Kidney glomerular epithelial cell (primary cell): ENCODE results near the gene EPHB1.
"Not testable (repeated sequence)": the region's sequence is repeated elsewhere in the genome, so short reads cannot be mapped to it uniquely, and the experiment has no call there.

Source experiments
- DNase-seq: peaks from one replicate; lab custom pipeline; 2025; lab: John Stamatoyannopoulos, UW

The EPHB1 gene

DNA sequence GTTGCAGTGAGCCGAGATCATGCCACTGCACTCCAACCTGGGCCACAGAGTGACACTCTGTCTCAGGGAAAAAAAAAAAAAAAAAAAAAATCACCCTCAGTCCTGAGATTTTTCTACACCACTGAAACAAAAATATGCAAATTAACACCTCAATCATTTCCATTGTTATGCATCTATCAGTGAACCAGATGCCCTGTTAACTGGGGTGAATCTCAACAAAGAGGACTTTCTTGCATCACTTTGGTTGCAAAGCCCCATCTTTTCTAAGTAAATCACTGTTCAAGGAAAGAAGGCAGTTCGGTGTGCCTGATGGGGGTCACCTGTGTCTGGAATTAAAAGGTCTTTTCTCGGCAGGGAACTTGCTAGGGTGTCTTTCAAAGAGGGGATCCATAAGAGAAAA lies 421.6 kb downstream of the EPHB1 start:
- no peak for DNase-seq

DNA sequence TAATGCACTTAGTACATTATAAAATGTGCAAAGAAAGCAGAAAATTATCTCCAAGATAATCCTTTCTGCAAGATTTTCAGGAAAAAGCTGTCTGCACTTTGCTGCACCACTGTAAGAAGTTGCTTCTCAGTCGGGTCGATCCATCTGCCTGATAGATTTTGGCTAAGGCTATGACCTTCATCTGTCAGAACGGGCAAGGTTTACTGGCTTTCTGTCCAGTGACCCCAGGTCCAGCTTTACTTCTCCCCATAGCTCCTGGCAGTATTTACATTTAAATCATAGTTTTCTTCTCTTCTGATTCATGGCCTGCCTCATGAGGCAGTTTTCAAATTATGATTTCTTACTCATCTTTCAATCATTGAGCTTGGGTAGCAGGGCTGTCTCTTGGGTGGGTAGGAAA lies 422.7 kb downstream of the EPHB1 start:
- DNase-seq: no peak

- DNase-seq: no peak
These were observed 423.2 kb downstream of the EPHB1 start for GRCh38 chr3:135218304-135218703.

- no peak for DNase-seq
These were observed 423.7 kb downstream of the EPHB1 start for GRCh38 chr3:135218782-135219181.

DNA sequence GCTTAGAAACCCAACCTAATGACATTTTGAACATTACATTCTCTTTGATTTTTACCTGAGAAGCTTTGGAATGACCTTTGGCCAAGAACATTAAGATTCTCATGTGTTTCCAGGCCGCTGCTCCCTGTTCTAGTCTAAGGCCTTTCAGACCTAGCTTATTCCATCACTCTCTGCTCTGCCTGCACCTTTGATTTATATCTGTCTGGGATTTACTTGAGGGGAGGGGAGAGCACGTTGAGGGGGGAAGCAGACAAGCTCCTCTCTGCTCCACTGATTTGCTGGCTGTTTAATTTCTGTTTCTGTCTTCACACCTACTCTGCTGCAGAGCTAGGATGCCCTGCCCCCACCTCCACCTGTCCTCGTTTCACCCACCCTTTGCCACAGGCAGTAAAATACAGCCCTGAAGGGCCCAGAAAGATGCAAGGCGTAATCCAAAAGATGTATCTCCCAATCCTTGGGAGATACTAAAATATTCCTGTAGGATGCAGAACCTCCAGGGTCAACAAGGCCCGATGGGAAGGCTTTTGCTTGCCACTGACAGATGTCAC lies 429.8 kb downstream of the EPHB1 start:
- no peak for DNase-seq

- no peak for DNase-seq
These were observed 431.0 kb downstream of the EPHB1 start for GRCh38 chr3:135226057-135226456.

DNA sequence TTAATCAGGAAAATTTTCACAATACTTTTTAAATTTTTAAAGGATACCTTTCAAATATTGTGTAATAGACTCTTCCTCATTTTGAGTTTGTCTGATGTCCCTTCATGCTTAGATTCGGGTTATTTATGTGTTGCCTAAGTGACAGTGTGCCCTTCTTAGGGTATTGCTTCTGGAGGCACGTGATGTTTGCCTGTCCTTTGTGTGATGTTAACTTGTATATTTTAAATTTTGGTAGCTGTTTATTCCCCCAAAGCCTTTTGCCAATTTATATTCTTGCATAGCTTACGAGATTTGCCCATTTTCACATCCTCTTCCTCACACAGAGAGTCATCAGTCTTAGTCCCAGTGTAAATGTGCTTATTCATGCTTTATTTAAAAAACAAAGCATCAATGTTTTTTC lies 433.1 kb downstream of the EPHB1 start:
- no peak for DNase-seq

GRCh38 chr3:135229018-135229495 lies 434.0 kb downstream of the EPHB1 start:
- no peak for DNase-seq

GRCh38 chr3:135231737-135232136 lies 436.7 kb downstream of the EPHB1 start:
- DNase-seq: no peak

- no peak for DNase-seq
These were observed 437.2 kb downstream of the EPHB1 start for GRCh38 chr3:135232226-135232625.

- not testable (repeated sequence) for DNase-seq
These were observed 438.4 kb downstream of the EPHB1 start for GRCh38 chr3:135233476-135233875.

DNA sequence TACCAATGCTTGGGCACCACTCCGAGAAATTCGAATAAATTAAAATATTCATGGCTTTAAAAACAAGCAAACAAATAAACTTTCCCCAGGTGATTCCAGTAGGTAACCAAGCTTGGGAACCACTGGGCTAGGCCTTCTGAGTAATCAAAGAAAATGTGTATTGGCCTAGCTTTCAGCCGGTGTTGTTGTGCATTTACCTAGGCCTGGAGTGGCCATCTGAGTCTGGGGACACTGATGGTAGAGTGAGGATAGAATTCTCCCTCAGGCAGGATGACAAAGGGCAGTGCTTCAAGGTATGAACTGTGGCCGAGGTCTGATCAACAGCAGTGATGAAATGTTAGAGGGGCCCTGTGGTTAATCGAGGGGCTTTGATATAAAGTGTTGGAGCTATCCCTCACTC lies 440.5 kb downstream of the EPHB1 start:
- DNase-seq: no peak

- no peak for DNase-seq
These were observed 442.5 kb downstream of the EPHB1 start for GRCh38 chr3:135237371-135238143.

GRCh38 chr3:135238236-135238830 lies 443.3 kb downstream of the EPHB1 start:
- DNase-seq: no peak

- no peak for DNase-seq
These were observed 444.0 kb downstream of the EPHB1 start for GRCh38 chr3:135238871-135239614.

DNA sequence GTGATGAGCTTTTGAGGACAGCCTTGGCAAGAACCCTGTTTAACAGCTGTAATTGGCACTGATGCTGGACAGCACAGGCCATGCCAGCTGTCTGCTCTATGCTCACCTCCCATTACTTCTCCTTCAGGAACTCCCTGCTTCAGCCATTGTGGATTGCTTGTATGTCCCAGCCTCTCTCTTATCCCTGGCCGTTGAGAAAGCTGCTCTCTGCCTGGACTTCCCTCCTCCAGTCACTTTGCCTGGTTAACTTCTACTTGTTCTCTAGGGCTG lies 444.5 kb downstream of the EPHB1 start:
- no peak for DNase-seq

DNA sequence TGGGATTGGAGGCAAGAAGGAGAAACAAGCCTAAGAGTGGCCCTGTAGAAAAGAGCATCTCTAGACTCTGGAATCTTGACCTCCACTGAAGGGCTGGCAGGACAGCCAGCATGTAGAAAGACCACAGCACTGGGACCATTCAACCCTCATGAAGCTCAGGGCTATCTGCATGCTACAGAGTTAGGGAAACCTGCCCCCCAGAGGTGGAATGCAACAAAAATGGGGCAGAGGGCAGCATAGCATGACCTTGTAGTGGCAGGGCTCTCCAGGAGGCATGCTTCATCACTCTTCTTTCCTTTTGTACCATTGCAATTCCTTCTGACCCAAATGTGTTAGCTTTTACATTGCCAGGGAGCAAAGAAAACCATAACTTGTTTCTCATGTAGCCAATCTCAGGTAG lies 445.4 kb downstream of the EPHB1 start:
- no peak for DNase-seq

- DNase-seq: no peak
These were observed 447.2 kb downstream of the EPHB1 start for GRCh38 chr3:135242285-135242684.

GRCh38 chr3:135243616-135244015 lies 448.6 kb downstream of the EPHB1 start:
- DNase-seq: no peak

DNA sequence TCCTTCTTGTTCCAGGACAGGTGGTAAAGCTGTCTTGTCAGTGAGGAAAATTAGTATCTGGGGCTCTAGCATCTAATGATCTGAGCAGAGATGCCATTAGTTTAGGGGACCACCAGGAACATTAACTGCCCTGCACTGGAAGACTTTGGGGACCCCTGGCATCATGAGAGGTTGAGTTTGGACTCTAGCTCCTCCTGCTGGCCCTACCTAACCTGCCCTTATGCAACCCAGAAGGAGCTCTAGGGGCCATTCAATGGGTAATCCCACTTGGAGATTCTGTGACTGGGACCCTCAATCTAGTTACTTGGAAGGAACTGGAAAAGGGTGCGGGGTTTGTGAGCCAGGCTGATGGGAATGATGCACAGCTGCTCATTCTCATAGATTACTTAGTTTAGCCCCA lies 451.0 kb downstream of the EPHB1 start:
- DNase-seq: no peak

GRCh38 chr3:135248213-135248612 lies 453.2 kb downstream of the EPHB1 start:
- DNase-seq: no peak

DNA sequence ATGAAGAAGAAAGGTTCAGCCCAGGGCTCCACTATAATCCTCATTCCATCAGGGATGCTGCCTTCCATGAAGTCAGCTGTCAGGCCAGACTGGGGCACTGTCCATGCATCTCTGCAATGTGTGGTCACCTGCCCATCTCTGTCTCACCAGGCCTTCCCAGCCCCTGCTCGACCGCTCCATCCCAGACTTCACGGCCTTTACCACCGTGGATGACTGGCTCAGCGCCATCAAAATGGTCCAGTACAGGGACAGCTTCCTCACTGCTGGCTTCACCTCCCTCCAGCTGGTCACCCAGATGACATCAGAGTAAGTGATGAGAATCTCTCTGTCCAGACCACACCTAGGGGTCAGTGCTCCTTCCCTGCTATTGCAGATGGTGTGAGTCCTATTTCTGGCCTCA lies 454.1 kb downstream of the EPHB1 start:
- DNase-seq: no peak

- DNase-seq: no peak
These were observed 463.9 kb downstream of the EPHB1 start for GRCh38 chr3:135258916-135259315.
